Left ventricle myocardium inferior (tissue), 1 donor: ENCODE data around the gene MIEN1. TPM values are rescaled to one million over a fixed set of nuclear protein-coding genes. Genes with fewer than 3 reads are reported as not detected.

Experiments used
- DNase-seq: peaks from one replicate; pipeline ENCODE4 v3.0.0-alpha.2; 2020
- H3K27ac ChIP-seq: fragments of 200-600 bp; replicated peaks from 2 replicates; pipeline ENCODE4 v1.8.0; 2021
- H3K27me3 ChIP-seq: fragments of 200-600 bp; 2 replicates; pipeline ENCODE4 v1.8.0; 2021; ENCODE audit warnings: low read depth
- H3K36me3 ChIP-seq: fragments of 200-600 bp; 2 replicates; pipeline ENCODE4 v1.8.0; 2021
- H3K4me1 ChIP-seq: fragments of 200-600 bp; 2 replicates; pipeline ENCODE4 v1.8.0; 2021
- H3K4me3 ChIP-seq: fragments of 200-600 bp; 2 replicates; pipeline ENCODE4 v1.8.0; 2021; ENCODE audit warnings: mild to moderate bottlenecking, moderate library complexity
- H3K9me3 ChIP-seq: fragments of 200-600 bp; replicated peaks from 2 replicates; pipeline ENCODE4 v1.8.0; 2021
- intact Hi-C: fragments of 100-400 bp; cut with micrococcal nuclease; formaldehyde crosslinking; loops from one replicate; pipeline ENCODE4 v1.11.0; 2022
- total RNA-seq: library from RNA; stranded (reverse); fragmentation: NEBNext Ultra II Directional; extraction: Animal tissue kit (Norgen Biotek cat#: 25700); gene quantifications from one replicate; pipeline ENCODE4 v1.2.1, GENCODE V29; 2021
- TF ChIP-seq, protein P1 (sequence below): fragments of 200-600 bp; IDR thresholded peaks from 2 replicates; pipeline ENCODE4 v1.8.0; 2021; ENCODE audit warnings: antibody characterized with exemption, mild to moderate bottlenecking, borderline replicate concordance
- donor health status: DM: no; HTN: yes; CAD: no; lungs with severe emphysema.

The MIEN1 gene
- total RNA-seq, 1 donor from 2014 or later = 57.1 TPM

DNA sequence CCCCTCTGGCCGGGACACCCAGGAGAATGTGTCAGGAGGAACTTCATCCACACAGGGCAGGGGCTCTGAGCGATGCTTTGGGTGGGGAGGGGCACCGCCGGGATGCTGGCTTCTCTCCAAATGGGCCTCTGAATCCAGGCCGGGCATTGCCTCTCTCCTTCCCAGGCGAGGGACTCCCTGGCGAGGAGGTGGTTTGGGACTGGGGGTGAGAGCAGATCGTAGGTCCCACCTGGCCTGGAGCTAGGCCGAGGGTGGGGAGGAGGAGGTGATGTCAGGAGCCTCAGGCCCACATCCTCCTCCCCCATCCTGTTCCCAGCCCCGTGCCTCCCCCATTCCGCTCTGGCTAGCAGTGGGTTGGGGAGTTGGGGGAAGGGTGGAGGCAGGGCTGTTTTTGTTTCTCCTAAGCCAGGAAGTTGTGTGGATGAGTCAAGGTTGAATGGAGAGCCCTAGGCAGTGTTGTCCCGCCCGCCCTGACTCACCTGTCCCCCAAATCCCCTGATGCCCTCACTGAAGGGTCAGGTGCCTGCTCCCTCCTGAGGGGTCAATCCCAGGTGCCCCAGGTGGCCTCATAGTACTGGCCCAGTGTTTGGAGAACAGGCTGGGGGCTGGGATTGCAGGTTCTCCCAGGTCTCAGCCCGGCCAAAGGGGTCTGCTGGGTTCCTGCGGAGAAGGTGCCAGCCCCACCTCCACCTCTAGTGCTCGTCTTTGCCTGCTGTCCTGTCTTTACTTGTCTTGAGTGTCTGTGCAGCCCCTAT lies 10.2 kb upstream of the MIEN1 start:
- H3K36me3 ChIP-seq = no peaks in the 10 kb centered on the region
- H3K4me1 ChIP-seq = peaks cover 42% of the 10 kb centered on the region
- H3K27ac ChIP-seq = no peak overlapping the region
- H3K9me3 ChIP-seq = no peaks in the 10 kb centered on the region
- H3K4me3 ChIP-seq = no peak overlapping the region
- no peak for DNase-seq
- peaks cover 94% of the 10 kb centered on the region for H3K27me3 ChIP-seq
- TF ChIP-seq, protein P1, sequence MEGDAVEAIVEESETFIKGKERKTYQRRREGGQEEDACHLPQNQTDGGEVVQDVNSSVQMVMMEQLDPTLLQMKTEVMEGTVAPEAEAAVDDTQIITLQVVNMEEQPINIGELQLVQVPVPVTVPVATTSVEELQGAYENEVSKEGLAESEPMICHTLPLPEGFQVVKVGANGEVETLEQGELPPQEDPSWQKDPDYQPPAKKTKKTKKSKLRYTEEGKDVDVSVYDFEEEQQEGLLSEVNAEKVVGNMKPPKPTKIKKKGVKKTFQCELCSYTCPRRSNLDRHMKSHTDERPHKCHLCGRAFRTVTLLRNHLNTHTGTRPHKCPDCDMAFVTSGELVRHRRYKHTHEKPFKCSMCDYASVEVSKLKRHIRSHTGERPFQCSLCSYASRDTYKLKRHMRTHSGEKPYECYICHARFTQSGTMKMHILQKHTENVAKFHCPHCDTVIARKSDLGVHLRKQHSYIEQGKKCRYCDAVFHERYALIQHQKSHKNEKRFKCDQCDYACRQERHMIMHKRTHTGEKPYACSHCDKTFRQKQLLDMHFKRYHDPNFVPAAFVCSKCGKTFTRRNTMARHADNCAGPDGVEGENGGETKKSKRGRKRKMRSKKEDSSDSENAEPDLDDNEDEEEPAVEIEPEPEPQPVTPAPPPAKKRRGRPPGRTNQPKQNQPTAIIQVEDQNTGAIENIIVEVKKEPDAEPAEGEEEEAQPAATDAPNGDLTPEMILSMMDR = no peak
- intact Hi-C loops = no loop called here

DNA sequence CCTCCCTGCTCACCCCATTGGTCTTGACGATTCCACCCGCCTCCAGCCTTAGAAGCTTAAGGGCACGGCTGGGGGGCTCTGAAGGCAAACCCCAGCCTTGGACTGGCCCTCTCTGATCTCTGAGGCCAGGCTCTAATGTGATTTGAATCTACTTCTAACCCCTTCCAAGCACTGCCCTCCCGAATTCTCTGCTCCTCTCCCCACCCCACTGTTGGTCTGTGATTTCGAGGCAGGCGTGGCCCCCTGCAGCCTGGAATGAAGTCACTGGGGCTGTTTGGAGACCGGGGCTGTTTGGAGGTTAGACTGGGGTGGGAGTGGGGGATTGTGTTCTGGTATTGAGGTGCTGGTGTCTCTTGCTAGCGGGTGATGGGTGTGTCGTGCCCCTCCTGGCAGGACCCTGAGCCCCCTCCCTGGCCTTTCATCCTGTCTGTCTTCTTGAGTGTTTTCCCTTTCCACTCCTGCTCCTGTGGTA lies 9.6 kb upstream of the MIEN1 start:
- H3K27ac ChIP-seq = no peak overlapping the region
- TF ChIP-seq, protein P1 = no peak
- peak overlapping the region; percentile 57 for H3K4me3 ChIP-seq
- no peaks in the 10 kb centered on the region for H3K9me3 ChIP-seq
- intact Hi-C loops = no loop called here
- H3K4me1 ChIP-seq = peaks cover 42% of the 10 kb centered on the region
- H3K36me3 ChIP-seq = no peaks in the 10 kb centered on the region
- no peak for DNase-seq
- peaks cover 89% of the 10 kb centered on the region for H3K27me3 ChIP-seq

DNA sequence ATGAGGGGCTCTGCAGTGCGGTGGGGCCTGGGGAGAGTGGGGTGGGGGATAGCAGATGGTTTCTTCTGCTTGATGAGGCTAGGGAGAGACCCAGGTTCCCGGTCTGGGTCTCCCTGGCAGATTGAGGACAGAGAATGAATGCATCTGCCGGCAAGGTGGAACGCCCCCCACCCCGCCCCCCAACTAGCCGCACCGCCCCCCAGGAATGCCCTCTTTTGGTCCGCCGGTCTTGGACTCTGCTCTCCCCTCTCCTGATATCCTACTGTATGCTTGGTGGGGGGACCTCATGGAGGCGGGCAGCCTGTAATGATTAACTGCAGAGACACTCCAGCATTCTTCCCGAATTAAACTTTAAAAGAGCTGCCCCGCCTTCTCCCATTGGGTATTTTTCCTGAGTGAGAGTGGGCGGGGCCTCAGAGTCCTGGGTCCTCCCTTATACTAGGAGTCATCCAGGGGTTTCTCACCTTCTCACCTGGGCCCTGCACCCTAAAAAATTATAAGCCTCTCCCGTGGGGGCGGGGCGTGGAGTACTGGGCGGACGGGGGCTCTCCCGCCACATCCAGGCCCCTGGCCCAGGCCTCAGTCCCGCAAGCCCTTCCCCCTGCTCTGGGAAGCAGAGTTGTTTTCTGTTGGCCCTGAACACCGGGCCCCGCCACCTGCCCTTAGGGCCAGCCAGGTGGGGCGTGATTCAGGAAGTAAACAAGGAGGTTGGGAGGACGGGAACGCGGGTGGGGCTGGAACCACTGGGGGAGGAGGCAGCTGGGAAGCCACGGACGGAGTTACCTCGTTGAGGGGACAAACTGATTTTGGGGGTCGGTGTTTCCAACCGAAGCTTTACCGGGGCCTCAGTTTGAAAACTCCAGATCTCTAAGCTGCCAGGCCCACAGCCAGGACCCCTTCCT lies 8.9 kb upstream of the MIEN1 start:
- Histone ChIP-seq H3K27ac (no peak overlapping the region), H3K4me1 (peaks cover 42% of the 10 kb centered on the region), H3K4me3 (peak overlapping the region; percentile 57), H3K36me3 (no peaks in the 10 kb centered on the region), H3K9me3 (no peaks in the 10 kb centered on the region), H3K27me3 (peaks cover 82% of the 10 kb centered on the region)
- TF ChIP-seq, protein P1 = no peak
- intact Hi-C loops = no loop called here
- no peak for DNase-seq

DNA sequence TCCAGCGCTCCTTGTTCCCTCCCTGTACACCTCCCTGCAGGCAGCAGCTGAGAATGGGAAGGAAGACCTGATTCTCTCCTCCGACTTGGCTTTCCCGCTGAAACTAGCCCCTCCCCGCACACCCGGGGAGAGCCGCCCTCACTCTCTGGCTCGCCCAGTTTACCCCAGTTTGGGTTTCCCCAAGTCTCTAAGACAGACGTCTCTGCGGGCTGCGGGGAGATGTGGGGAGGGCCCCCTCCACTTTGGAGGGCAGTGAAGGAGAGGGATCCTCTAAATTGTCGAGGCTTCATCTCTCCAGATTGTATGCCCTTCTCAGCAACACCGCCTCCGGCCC lies 8.2 kb upstream of the MIEN1 start:
- H3K4me3 ChIP-seq = peak overlapping the region; percentile 57
- TF ChIP-seq, protein P1 = no peak
- peaks cover 76% of the 10 kb centered on the region for H3K27me3 ChIP-seq
- H3K36me3 ChIP-seq = no peaks in the 10 kb centered on the region
- H3K27ac ChIP-seq = no peak overlapping the region
- no peak for DNase-seq
- intact Hi-C loops = no loop called here
- H3K4me1 ChIP-seq = peaks cover 42% of the 10 kb centered on the region
- no peaks in the 10 kb centered on the region for H3K9me3 ChIP-seq

DNA sequence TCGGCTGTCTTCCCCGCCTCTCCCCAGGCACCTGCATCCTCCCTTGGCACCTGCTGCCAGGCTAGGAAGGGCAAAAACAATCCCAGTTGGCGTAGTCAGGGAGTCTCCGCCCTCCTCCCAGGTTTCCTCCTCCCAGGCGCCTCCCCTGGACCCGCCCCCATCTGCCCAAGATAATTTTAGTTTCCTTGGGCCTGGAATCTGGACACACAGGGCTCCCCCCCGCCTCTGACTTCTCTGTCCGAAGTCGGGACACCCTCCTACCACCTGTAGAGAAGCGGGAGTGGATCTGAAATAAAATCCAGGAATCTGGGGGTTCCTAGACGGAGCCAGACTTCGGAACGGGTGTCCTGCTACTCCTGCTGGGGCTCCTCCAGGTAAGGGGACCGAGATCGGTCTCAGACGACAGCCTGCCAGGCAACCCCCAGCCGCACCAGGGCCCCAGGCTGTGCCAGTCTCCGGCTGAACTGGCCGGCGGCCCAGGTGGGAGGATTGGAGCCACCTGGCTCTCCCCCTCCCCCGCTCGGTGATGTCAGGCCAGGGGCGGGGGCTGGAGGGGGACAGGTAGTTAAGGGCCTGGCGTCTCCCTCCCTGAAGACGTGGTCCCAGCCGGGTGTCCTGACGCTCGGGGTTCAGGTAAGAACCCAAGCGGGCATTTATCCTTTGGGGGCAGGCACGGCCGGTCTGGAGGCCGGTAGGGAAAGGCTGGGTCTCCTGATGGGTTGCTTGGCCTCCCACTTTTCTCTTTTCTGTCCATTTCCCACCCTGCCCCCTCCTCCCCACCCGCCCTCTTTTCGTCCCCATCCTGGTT lies 7.6 kb upstream of the MIEN1 start, which contains the start of gene GRB7:
GRB7 (plus strand) TSS at position 179 of the 808 bp plus-strand sequence. CDS start 4,364 bp downstream, outside the sequence.
- Histone ChIP-seq H3K27me3 (peaks cover 70% of the 10 kb centered on the region), H3K36me3 (no peaks in the 10 kb centered on the region), H3K27ac (no peak within 1 kb of the TSS), H3K4me1 (peaks cover 42% of the 10 kb centered on the region), H3K9me3 (no peaks in the 10 kb centered on the region), H3K4me3 (peak within 1 kb of the TSS; percentile 57)
- TF ChIP-seq, protein P1 = no peak
- no peak for DNase-seq
- intact Hi-C loops = no loop called here
